ENCODE data around the gene MPV17L.
A peak's percentile ranks its signal among the peaks of the same experiment; 100 is the strongest.
"Not testable (repeated sequence)": the region's sequence is repeated elsewhere in the genome, so short reads cannot be mapped to it uniquely, and the experiment has no call there.

The MPV17L gene

DNA sequence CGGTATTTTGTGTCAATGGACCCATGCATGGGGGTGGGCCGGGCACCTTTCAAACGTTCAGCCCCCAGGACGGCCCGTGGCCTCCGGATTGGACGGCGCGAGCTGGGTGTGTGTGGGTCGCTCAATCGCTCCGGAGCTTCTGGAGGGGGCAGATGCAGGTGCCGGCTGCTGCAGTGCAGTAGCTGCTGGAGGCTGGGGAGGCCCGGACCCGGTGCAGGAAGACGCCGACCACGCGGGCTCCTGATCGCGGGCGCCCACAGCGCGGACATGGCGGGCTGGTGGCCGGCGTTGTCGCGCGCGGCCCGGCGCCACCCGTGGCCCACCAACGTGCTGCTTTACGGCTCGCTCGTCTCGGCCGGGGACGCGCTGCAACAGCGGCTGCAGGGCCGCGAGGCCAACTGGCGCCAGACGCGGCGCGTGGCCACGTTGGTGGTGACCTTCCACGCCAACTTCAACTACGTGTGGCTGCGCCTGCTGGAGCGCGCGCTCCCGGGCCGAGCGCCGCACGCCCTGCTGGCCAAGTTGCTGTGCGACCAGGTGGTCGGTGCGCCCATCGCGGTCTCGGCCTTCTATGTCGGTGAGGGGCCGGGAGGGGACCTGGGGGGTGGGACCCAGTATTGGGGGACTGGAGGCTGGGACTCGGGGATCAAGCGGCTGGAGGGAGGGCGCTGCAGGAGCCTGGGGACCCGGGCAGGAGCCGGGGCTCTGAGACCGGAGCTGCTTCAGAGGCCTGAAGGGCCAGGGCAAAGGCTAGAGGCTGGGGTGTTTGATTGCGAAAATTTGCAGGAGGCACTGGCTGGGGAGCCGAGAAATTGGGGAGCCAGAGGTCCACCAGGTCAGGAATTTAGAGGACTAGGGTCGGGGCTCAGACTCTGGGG, at the start of gene MPV17L:
TSS of gene MPV17L (plus strand) at position 124 of the 878 bp plus-strand sequence. CDS start at position 268, 144 bp downstream.
- peak within 1 kb of the TSS; percentile 60 to 66 for H3K4me3 ChIP-seq (ENCODE audit: low read length in 2 of 2)
- not testable (repeated sequence) for H3K36me3 ChIP-seq (ENCODE audit: control insufficient read depth in 2 of 2, insufficient read depth in 2 of 2, low read length in 2 of 2)

DNA sequence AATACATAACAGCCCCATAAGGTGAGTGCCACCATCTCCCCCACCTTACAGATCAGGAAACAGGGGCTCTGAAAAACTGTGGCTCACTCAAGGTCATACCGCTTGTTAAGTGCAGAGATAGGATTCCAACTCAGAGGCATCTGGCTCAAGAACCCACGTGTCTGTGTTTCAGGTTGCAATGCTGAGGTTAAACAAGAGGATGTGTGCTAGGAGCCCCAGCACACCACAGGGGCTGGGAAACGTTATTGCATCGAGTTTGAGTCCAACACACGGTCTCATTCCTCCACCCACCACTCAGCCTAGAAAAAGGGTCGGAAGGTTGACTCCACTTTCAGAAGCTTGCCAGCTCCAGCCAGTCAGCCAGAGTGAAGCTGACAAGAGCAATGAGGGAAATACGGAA, 46.8 kb upstream of the MPV17L start:
- H3K27ac ChIP-seq (ENCODE audit: low read depth in 2 of 2, low read length in 2 of 2); H3K4me3 ChIP-seq (ENCODE audit: low read length in 2 of 2); H3K9me3 ChIP-seq (ENCODE audit: control insufficient read depth in 2 of 2, low read length in 2 of 2); H3K27me3 ChIP-seq (ENCODE audit: control insufficient read depth in 2 of 2, insufficient read depth in 2 of 2, low read length in 2 of 2); H3K9ac ChIP-seq (ENCODE audit: low read depth in 1 of 2, low read length in 2 of 2); H3K36me3 ChIP-seq (ENCODE audit: control insufficient read depth in 2 of 2, insufficient read depth in 2 of 2, low read length in 2 of 2); H3K4me1 ChIP-seq (ENCODE audit: control insufficient read depth in 2 of 2, insufficient read depth in 2 of 2, low read length in 2 of 2): not testable (repeated sequence)

More for the DNA sequence above, at the start of gene MPV17L:
- H3K4me1 ChIP-seq (ENCODE audit: control insufficient read depth in 2 of 2, insufficient read depth in 2 of 2, low read length in 2 of 2); H3K27ac ChIP-seq (ENCODE audit: low read depth in 2 of 2, low read length in 2 of 2); H3K27me3 ChIP-seq (ENCODE audit: control insufficient read depth in 2 of 2, insufficient read depth in 2 of 2, low read length in 2 of 2); H3K9me3 ChIP-seq (ENCODE audit: control insufficient read depth in 2 of 2, low read length in 2 of 2): not testable (repeated sequence)
- peak within 1 kb of the TSS; percentile 32 to 65 for H3K9ac ChIP-seq (ENCODE audit: low read depth in 1 of 2, low read length in 2 of 2)

DNA sequence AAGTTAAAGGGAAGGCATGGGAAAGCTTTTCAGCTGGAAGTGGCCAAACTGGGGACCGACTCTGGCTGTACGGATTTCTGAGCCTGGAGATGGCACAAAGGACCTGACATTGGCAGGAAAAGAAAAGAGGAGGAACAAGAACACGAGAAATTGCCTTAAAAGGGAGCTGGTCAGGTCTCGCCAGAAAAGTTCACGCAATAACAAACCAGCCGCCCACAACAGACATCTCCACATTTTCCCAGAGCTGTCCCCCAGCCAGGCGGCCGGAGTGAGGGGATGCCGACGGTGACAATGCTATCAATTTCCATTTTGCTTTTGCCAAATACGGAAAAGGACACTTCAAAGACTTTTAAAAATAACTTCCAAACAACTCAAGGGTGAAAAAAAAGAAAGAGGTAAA, 44.3 kb upstream of the MPV17L start:
- H3K27me3 ChIP-seq (ENCODE audit: control insufficient read depth in 2 of 2, insufficient read depth in 2 of 2, low read length in 2 of 2): not testable (repeated sequence)

DNA sequence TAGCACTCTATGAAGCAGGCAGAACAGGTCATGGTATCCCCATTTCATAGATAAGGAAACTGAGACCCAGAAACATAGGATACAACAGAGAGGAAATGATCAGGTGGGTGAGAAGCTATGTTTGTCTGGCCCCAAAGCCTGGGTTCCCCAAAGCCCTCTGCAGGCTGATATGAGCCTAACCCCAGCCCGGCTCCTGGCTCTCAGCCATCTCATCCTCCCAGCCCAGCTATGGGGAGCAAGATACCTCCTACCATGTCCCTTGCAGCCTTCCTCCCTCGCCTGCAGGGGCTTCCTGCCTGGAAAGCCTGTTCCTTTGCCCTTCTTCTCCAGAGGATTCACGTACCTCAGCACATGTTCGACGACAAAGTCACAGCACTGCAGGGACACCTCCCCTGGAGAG, 43.8 kb upstream of the MPV17L start:
- H3K27me3 ChIP-seq (ENCODE audit: control insufficient read depth in 2 of 2, insufficient read depth in 2 of 2, low read length in 2 of 2); H3K9me3 ChIP-seq (ENCODE audit: control insufficient read depth in 2 of 2, low read length in 2 of 2); H3K9ac ChIP-seq (ENCODE audit: low read depth in 1 of 2, low read length in 2 of 2); H3K4me3 ChIP-seq (ENCODE audit: low read length in 2 of 2); H3K27ac ChIP-seq (ENCODE audit: low read depth in 2 of 2, low read length in 2 of 2); H3K4me1 ChIP-seq (ENCODE audit: control insufficient read depth in 2 of 2, insufficient read depth in 2 of 2, low read length in 2 of 2); H3K36me3 ChIP-seq (ENCODE audit: control insufficient read depth in 2 of 2, insufficient read depth in 2 of 2, low read length in 2 of 2): not testable (repeated sequence)

More for the DNA sequence above, 44.3 kb upstream of the MPV17L start:
- not testable (repeated sequence) for H3K9ac ChIP-seq (ENCODE audit: low read depth in 1 of 2, low read length in 2 of 2); H3K4me1 ChIP-seq (ENCODE audit: control insufficient read depth in 2 of 2, insufficient read depth in 2 of 2, low read length in 2 of 2); H3K27ac ChIP-seq (ENCODE audit: low read depth in 2 of 2, low read length in 2 of 2); H3K36me3 ChIP-seq (ENCODE audit: control insufficient read depth in 2 of 2, insufficient read depth in 2 of 2, low read length in 2 of 2); H3K9me3 ChIP-seq (ENCODE audit: control insufficient read depth in 2 of 2, low read length in 2 of 2); H3K4me3 ChIP-seq (ENCODE audit: low read length in 2 of 2)

DNA sequence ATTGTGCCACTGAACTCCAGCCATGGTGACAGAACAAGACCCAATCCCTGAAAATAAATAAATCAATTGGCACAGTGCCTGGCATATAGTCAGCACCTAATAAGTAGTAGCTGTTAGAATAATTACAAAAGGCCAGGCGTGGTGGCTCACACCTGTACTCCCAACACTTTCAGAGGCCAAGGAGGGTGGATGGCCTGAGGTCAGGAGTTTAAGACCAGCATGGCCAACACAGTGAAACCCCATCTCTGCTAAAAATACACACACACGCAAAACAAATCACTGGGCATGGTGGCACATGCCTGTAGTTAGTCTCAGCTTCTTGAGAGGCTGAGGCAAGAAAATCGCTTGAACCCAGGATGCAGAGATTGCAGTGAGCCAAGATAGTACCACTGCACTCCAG, 42.7 kb upstream of the MPV17L start:
- not testable (repeated sequence) for H3K27me3 ChIP-seq (ENCODE audit: control insufficient read depth in 2 of 2, insufficient read depth in 2 of 2, low read length in 2 of 2); H3K9me3 ChIP-seq (ENCODE audit: control insufficient read depth in 2 of 2, low read length in 2 of 2); H3K36me3 ChIP-seq (ENCODE audit: control insufficient read depth in 2 of 2, insufficient read depth in 2 of 2, low read length in 2 of 2); H3K4me1 ChIP-seq (ENCODE audit: control insufficient read depth in 2 of 2, insufficient read depth in 2 of 2, low read length in 2 of 2); H3K4me3 ChIP-seq (ENCODE audit: low read length in 2 of 2); H3K9ac ChIP-seq (ENCODE audit: low read depth in 1 of 2, low read length in 2 of 2); H3K27ac ChIP-seq (ENCODE audit: low read depth in 2 of 2, low read length in 2 of 2)

DNA sequence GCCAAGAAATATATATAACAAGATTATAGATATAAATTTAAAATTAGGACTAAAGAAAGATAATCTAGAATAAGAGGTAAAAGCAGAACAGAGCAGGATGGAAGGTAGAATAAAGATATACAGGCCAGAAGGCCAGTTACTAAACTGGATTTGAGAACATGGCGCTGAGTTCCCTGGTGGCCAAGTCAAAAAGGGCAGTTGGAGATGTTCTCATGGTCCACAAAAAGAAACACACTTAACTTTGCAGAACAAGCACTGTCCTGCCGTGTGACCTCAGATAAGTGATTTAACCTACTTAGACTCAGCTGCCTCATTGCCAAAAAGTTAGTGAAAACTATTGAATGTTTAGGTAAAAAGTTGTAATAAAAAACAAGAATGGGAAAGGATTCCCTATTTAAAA, 40.7 kb upstream of the MPV17L start:
- H3K4me1 ChIP-seq (ENCODE audit: control insufficient read depth in 2 of 2, insufficient read depth in 2 of 2, low read length in 2 of 2); H3K9ac ChIP-seq (ENCODE audit: low read depth in 1 of 2, low read length in 2 of 2); H3K9me3 ChIP-seq (ENCODE audit: control insufficient read depth in 2 of 2, low read length in 2 of 2); H3K27me3 ChIP-seq (ENCODE audit: control insufficient read depth in 2 of 2, insufficient read depth in 2 of 2, low read length in 2 of 2); H3K4me3 ChIP-seq (ENCODE audit: low read length in 2 of 2); H3K27ac ChIP-seq (ENCODE audit: low read depth in 2 of 2, low read length in 2 of 2); H3K36me3 ChIP-seq (ENCODE audit: control insufficient read depth in 2 of 2, insufficient read depth in 2 of 2, low read length in 2 of 2): not testable (repeated sequence)

DNA sequence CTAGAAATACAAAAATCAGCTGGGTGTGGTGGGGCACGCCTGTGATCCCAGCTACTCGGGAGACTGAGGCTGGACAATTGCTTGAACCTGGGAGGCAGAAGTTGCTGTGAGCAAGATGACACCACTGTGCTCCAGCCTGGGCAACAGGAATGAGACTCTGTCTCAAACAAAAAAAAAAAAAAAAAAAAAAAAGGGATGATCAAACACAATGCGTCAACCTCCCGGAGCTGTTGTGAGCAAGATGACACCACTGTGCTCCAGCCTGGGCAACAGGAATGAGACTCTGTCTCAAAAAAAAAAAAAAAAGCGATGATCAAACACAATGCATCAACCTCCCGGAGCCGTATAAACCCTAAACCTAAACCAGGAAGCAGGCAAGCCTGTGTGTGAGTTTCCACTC, 38.1 kb upstream of the MPV17L start:
- not testable (repeated sequence) for H3K9ac ChIP-seq (ENCODE audit: low read depth in 1 of 2, low read length in 2 of 2); H3K27ac ChIP-seq (ENCODE audit: low read depth in 2 of 2, low read length in 2 of 2); H3K27me3 ChIP-seq (ENCODE audit: control insufficient read depth in 2 of 2, insufficient read depth in 2 of 2, low read length in 2 of 2); H3K4me1 ChIP-seq (ENCODE audit: control insufficient read depth in 2 of 2, insufficient read depth in 2 of 2, low read length in 2 of 2); H3K9me3 ChIP-seq (ENCODE audit: control insufficient read depth in 2 of 2, low read length in 2 of 2); H3K4me3 ChIP-seq (ENCODE audit: low read length in 2 of 2); H3K36me3 ChIP-seq (ENCODE audit: control insufficient read depth in 2 of 2, insufficient read depth in 2 of 2, low read length in 2 of 2)

DNA sequence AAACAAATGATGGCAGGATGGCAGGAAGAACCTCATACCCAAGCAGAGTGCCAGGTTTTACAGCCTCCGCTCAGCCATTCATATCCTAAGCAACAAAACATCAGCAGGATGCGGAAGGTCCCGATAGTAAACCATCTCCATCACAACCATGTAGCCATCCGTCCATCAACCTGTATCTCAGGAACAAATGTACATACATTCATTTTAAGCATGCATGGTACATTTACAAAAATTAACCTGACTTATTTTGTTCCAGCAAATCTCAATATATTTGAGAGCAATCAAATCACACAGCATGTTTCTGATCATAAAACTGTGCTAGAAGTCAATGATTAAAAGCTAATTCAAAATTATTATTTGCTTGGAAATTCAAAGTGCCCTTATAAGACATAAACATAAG, 17.4 kb upstream of the MPV17L start, which contains the start of gene NPIPA5:
TSS of gene NPIPA5 (minus strand) at position 101 of the 400 bp plus-strand sequence. CDS start at position 101, 0 bp downstream.
- not testable (repeated sequence) for H3K4me3 ChIP-seq (ENCODE audit: low read length in 2 of 2); H3K27me3 ChIP-seq (ENCODE audit: control insufficient read depth in 2 of 2, insufficient read depth in 2 of 2, low read length in 2 of 2); H3K9me3 ChIP-seq (ENCODE audit: control insufficient read depth in 2 of 2, low read length in 2 of 2); H3K36me3 ChIP-seq (ENCODE audit: control insufficient read depth in 2 of 2, insufficient read depth in 2 of 2, low read length in 2 of 2); H3K4me1 ChIP-seq (ENCODE audit: control insufficient read depth in 2 of 2, insufficient read depth in 2 of 2, low read length in 2 of 2); H3K9ac ChIP-seq (ENCODE audit: low read depth in 1 of 2, low read length in 2 of 2); H3K27ac ChIP-seq (ENCODE audit: low read depth in 2 of 2, low read length in 2 of 2)

DNA sequence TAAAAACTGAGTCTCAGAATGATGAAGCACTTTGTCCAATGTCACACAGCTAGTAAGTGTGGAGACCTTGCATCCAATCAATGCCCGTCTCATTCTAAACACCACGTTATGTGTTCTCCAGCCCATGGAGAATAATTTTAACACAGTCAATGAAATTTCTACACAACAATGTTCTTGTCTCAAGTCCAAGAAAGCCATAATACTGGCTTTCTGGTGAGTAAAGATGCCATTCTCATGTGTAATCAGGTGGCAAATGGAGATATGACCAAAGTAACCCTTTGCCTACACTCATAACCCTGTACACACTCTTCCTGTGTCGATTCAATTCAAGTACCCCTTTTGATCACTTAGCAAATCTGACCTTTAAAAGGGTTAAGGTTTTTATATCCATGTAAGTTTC, 12.7 kb upstream of the MPV17L start:
- H3K27ac ChIP-seq (ENCODE audit: low read depth in 2 of 2, low read length in 2 of 2); H3K4me3 ChIP-seq (ENCODE audit: low read length in 2 of 2); H3K27me3 ChIP-seq (ENCODE audit: control insufficient read depth in 2 of 2, insufficient read depth in 2 of 2, low read length in 2 of 2); H3K9me3 ChIP-seq (ENCODE audit: control insufficient read depth in 2 of 2, low read length in 2 of 2); H3K9ac ChIP-seq (ENCODE audit: low read depth in 1 of 2, low read length in 2 of 2); H3K4me1 ChIP-seq (ENCODE audit: control insufficient read depth in 2 of 2, insufficient read depth in 2 of 2, low read length in 2 of 2); H3K36me3 ChIP-seq (ENCODE audit: control insufficient read depth in 2 of 2, insufficient read depth in 2 of 2, low read length in 2 of 2): not testable (repeated sequence)

DNA sequence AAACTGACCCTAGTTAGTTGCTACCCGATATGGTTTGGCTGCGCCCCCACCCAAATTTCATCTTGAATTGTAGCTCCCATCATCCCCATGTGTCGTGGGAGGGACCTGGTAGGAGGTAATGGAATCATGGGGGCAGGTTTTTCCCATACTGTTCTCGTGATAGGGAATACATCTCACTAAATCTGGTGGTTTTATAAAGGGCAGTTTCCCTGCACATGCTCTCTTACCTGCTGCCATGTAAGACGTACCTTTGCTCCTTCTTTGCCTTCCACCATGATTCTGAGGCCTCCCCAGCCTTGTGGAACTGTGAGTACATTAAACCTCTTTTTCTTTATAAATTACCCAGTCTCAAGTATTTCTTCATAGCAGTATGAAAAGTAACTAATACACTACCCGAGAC, 7.5 kb upstream of the MPV17L start:
- H3K4me3 ChIP-seq (ENCODE audit: low read length in 2 of 2); H3K9me3 ChIP-seq (ENCODE audit: control insufficient read depth in 2 of 2, low read length in 2 of 2); H3K4me1 ChIP-seq (ENCODE audit: control insufficient read depth in 2 of 2, insufficient read depth in 2 of 2, low read length in 2 of 2); H3K36me3 ChIP-seq (ENCODE audit: control insufficient read depth in 2 of 2, insufficient read depth in 2 of 2, low read length in 2 of 2); H3K27me3 ChIP-seq (ENCODE audit: control insufficient read depth in 2 of 2, insufficient read depth in 2 of 2, low read length in 2 of 2); H3K27ac ChIP-seq (ENCODE audit: low read depth in 2 of 2, low read length in 2 of 2); H3K9ac ChIP-seq (ENCODE audit: low read depth in 1 of 2, low read length in 2 of 2): not testable (repeated sequence)

Data from mucosa of rectum (tissue), 2 donors.